ENCODE measurements around the gene PPM1H.
"Not testable (repeated sequence)": the region's sequence is repeated elsewhere in the genome, so short reads cannot be mapped to it uniquely, and the experiment has no call there.

Gene PPM1H

DNA sequence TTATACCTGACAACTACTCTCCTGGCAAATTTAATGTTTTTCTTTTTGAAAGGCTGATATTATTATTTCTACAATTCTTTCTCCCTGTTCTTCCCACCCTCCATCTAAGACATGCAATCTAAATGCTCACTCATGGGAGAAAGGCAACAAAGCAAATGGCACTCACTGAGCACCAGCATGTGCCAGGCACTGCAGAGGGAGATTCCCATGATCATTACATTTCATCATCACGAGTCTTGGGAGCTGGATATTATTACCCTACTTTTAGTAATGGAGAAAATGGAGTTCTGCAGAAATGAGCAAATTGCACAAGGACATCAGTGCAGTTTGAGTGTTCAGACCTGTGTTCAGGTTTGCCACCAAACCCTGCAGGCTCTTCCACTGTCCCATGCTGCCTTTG is 27.9 kb downstream of the PPM1H start:
- no peak for DNase-seq

- DNase-seq = no peak
Measured at GRCh38 chr12:62903151-62903550, 31.8 kb downstream of the PPM1H start.

GRCh38 chr12:62900686-62901272 is 34.2 kb downstream of the PPM1H start:
- DNase-seq = peak; percentile 52

GRCh38 chr12:62899568-62900390 is 35.2 kb downstream of the PPM1H start:
- DNase-seq = peak; percentile 6

GRCh38 chr12:62898526-62898925 is 36.4 kb downstream of the PPM1H start:
- DNase-seq = no peak

GRCh38 chr12:62895351-62895877 is 39.5 kb downstream of the PPM1H start:
- peak; percentile 82 for DNase-seq

DNA sequence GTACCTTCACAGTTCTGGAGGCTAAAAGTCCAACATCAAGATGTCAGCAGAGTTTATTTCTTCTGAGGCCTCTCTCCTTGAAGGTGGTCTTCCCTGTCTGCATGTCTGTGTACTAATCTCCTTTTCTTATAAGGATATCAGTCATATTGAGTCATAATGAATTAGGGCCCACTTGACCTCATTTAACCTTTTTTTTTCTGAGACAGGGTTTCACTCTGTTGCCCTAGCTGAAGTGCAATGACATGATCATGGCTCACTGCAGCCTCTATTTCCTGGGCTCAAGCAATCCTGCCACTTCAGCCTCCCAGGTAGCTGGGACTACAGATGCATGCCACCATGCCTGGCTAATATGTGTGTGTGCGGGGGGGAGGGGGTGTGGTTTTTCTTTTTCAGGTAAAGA is 41.7 kb downstream of the PPM1H start:
- DNase-seq = no peak

GRCh38 chr12:62891805-62892549 is 43.0 kb downstream of the PPM1H start:
- no peak for DNase-seq

- no peak for DNase-seq
Measured at GRCh38 chr12:62888454-62889110, 46.4 kb downstream of the PPM1H start.

- no peak for DNase-seq
Measured at GRCh38 chr12:62886796-62887195, 48.2 kb downstream of the PPM1H start.

DNA sequence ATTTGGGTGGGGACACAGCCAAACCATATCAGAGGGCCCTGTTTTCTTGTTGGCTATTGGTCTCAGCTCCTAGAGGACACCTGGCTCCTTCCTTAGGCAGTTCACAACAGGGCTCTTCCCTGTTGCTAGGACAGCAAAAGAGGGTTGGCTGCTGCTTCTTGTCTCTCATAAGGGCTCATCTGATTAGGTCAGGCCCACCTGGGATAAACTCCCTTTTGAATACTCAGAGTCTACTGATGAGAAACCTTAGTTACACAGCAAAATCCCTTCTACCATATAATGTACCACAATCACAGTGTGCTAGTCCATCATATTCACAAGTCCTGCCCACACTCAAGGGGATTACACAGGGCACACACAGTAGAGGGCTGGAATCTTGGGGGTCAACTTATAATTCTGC is 49.7 kb downstream of the PPM1H start:
- no peak for DNase-seq

DNA sequence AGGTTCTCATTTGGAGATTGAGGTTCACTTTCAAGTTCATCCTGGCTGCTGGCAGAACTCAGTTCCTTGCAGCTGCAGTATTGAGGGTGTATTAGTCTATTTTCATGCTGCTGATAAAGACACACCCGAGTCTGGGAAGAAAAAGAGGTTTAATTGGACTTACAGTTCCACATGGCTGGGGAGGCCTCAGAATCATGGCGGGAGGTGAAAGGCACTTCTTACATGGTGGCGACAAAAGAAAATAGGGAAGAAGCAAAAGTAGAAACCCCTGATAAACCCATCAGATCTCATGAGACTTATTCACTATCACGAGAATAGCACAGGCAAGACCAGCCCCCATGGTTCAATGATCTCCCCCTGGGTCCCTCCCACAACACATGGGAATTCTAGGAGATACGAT is 50.1 kb downstream of the PPM1H start:
- not testable (repeated sequence) for DNase-seq

DNA sequence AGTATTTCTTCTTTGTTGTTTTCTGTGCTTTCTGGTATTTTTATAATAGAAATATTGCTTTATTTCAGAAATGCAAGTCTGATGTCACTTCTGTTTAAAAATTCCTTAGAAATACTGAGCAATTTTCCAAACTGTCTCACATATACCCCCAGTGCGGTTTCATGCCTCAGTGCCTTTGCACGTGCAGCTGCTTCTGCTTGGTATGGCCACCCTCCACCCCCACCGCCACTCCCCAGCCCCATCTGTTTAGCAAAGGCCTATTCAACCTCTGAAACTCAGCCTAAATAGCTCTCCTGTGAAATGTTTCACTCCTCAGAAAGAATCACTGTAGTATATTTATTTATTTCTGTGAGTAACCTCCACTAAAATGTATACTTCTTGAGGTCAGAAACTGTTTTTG is 52.3 kb downstream of the PPM1H start:
- peak; percentile 31 for DNase-seq

GRCh38 chr12:62882140-62882539 is 52.8 kb downstream of the PPM1H start:
- DNase-seq = peak; percentile 11

- no peak for DNase-seq
Measured at GRCh38 chr12:62879691-62880090, 55.3 kb downstream of the PPM1H start.

DNA sequence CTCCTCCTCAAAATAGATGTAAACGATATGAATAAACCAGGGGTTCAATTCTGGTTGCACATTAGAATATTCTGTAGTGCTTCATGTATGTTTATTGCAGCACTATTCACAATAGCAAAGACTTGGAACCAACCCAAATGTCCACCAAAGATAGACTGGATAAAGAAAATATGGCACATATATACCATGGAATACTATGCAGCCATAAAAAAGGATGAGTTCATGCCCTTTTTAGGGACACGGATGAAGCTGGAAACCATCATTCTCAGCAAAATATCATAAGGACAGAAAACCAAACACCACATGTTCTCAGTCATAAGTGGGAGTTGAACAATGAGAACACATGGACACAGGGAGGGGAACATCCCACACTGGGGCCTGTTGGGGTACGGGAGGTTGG is 55.7 kb downstream of the PPM1H start:
- not testable (repeated sequence) for DNase-seq

- no peak for DNase-seq
Measured at GRCh38 chr12:62878211-62878610, 56.7 kb downstream of the PPM1H start.

- no peak for DNase-seq
Measured at GRCh38 chr12:62876938-62877548, 57.9 kb downstream of the PPM1H start.

DNA sequence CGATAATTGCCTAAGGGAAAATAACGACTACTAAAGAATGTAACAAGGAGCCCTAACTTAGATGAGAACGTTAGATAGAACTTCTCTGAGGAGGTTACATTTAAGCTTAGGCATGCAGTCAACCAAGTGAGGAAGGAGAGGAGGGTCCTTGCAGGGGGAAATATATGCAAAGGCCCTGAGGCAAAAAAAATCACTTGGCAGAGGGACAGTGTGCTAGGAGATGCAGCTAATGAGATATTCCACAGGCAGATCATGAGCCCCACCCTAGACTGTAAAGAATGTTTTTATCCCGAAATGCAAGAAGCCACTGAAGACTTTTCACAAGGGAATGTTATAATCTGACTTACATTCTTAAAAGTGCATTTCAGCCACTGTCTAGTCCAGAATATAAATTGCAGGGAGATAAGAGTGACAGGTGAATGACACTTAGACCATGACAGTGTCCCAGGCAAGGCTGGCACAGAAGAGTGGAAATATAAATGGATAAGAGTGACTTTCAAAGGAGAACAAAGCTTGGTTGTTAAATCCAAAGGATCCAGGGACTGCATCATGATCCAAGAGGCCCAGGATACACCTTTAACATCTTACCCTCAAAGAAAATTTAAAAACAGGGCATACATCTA is 61.0 kb downstream of the PPM1H start:
- no peak for DNase-seq

- no peak for DNase-seq
Measured at GRCh38 chr12:62873116-62873825, 61.7 kb downstream of the PPM1H start.

DNA sequence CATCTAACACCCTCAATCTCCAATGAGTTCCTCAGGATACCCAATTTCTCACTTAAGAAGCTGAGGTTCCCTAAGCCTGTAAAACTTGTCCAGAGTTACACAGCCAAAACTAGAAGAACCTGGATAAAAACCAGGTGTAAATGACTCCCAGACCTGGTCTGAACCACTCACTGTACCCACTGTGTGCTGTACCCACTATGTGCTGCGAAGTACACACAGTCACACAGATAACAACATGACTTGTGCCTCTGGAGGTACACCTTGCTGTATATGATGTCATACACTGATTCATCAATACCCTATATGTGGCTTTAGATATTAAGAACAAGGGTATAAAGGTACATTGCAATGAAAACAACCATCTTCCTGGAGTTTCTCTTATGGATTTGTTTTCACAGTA is 66.1 kb downstream of the PPM1H start:
- no peak for DNase-seq

All from NCI-H69 (cell line).